GM12865 (cell line): ENCODE measurements around the gene ACP4.

Source experiments
- DNase-seq: peaks from one replicate; pipeline ENCODE4 v3.0.0; 2010; ENCODE audit warnings: low read depth
- H3K4me3 ChIP-seq: 2 replicates; pipeline ENCODE4 v1.5.1; 2011; ENCODE audit warnings: mild to moderate bottlenecking, low read depth, low read length, control low read depth
- TF ChIP-seq, protein P1 (sequence below): IDR thresholded peaks from 2 replicates; pipeline ENCODE4 v1.5.1; 2011; ENCODE audit warnings: low read length, control low read depth, low read depth, inconsistent platforms; ENCODE audit not compliant: insufficient read depth; ENCODE audit errors: missing control alignments

The ACP4 gene

GRCh38 chr19:50784710-50785109 is 5.5 kb upstream of the ACP4 start:
- no peak overlapping the region for H3K4me3 ChIP-seq
- TF ChIP-seq, protein P1, sequence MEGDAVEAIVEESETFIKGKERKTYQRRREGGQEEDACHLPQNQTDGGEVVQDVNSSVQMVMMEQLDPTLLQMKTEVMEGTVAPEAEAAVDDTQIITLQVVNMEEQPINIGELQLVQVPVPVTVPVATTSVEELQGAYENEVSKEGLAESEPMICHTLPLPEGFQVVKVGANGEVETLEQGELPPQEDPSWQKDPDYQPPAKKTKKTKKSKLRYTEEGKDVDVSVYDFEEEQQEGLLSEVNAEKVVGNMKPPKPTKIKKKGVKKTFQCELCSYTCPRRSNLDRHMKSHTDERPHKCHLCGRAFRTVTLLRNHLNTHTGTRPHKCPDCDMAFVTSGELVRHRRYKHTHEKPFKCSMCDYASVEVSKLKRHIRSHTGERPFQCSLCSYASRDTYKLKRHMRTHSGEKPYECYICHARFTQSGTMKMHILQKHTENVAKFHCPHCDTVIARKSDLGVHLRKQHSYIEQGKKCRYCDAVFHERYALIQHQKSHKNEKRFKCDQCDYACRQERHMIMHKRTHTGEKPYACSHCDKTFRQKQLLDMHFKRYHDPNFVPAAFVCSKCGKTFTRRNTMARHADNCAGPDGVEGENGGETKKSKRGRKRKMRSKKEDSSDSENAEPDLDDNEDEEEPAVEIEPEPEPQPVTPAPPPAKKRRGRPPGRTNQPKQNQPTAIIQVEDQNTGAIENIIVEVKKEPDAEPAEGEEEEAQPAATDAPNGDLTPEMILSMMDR, result no peak
- no peak for DNase-seq

- no peak for DNase-seq
- TF ChIP-seq, protein P1, result no peak
- no peak overlapping the region for H3K4me3 ChIP-seq
These were observed 4.9 kb upstream of the ACP4 start for GRCh38 chr19:50785329-50785728.

GRCh38 chr19:50790922-50791467 is 780 bp downstream of the ACP4 start:
- H3K4me3 ChIP-seq, result no peak overlapping the region
- TF ChIP-seq, protein P1, result no peak
- DNase-seq, result no peak

DNA sequence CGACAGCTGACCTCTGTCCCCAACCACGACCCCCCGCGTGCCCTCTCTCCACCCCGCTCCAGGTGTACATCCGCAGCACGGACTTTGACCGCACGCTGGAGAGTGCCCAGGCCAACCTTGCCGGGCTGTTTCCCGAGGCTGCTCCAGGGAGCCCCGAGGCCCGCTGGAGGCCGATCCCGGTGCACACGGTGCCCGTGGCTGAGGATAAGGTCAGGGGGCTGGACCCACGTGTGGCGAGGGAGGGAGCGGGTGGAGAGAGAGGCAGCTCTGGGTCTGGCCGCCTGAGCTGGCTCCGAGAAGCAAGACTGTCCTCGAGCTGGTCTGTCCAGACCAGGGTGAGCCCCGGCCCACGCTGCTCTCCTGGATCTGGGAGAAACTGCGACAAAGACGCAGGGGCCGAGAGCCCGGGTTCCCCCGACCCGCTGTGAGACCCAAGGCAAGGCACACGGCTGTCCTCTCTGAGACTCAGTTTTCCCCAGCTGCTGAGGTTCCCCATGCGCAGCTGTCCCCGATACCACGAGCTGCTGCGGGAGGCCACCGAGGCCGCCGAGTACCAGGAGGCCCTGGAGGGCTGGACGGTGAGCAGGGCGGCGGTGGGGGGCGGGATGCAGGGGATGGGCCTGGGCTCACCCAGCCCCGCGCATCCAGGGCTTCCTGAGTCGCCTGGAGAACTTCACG is 1.5 kb downstream of the ACP4 start:
- DNase-seq, result no peak
- no peak overlapping the region for H3K4me3 ChIP-seq
- TF ChIP-seq, protein P1, result no peak

GRCh38 chr19:50792272-50793250 is 2.3 kb downstream of the ACP4 start:
- H3K4me3 ChIP-seq, result no peak overlapping the region
- DNase-seq, result no peak
- TF ChIP-seq, protein P1, result no peak

- no peak overlapping the region for H3K4me3 ChIP-seq
- TF ChIP-seq, protein P1, result no peak
- DNase-seq, result no peak
These were observed 3.4 kb downstream of the ACP4 start for GRCh38 chr19:50793558-50794065.
